HL-60/S4 treated with phorbol 12-myristate 13-acetate at 8.2 ng/mL for 4 days and 3 days (cell line): ENCODE data around the gene CLECL1.

Experiments used
- in situ Hi-C: fragments of 300-500 bp; cut with MboI; formaldehyde crosslinking; loops from 2 replicates; pipeline ENCODE4 v1.15.0; 2022; ENCODE audit warnings: low sequenced_read_pairs

CLECL1 gene

GRCh38 chr12:9752145-9752933 is 19.4 kb upstream of the CLECL1 start:
- in situ Hi-C loops: no loop called here

- in situ Hi-C loops: no loop called here
These were observed 18.6 kb upstream of the CLECL1 start for GRCh38 chr12:9751204-9752144.

- in situ Hi-C loops: no loop called here
These were observed 17.6 kb upstream of the CLECL1 start for GRCh38 chr12:9750276-9751203.

- in situ Hi-C loops: loop anchor here (25.0 kb wide), 1 partner anchor 112 kb away; no protein-coding TSS in a partner anchor
These were observed 16.7 kb upstream of the CLECL1 start for GRCh38 chr12:9749640-9750039.

GRCh38 chr12:9745199-9745598 is 12.3 kb upstream of the CLECL1 start:
- in situ Hi-C loops: loop anchor here (25.0 kb wide), 1 partner anchor 108 kb away; no protein-coding TSS in a partner anchor

- in situ Hi-C loops: loop anchor here (25.0 kb wide), 1 partner anchor 105 kb away; no protein-coding TSS in a partner anchor
These were observed 9.8 kb upstream of the CLECL1 start for GRCh38 chr12:9742661-9743060.

- in situ Hi-C loops: loop anchor here (25.0 kb wide), 1 partner anchor 104 kb away; no protein-coding TSS in a partner anchor
These were observed 8.8 kb upstream of the CLECL1 start for GRCh38 chr12:9741726-9742125.

- in situ Hi-C loops: loop anchor here (25.0 kb wide), 1 partner anchor 103 kb away; no protein-coding TSS in a partner anchor
These were observed 7.3 kb upstream of the CLECL1 start for GRCh38 chr12:9740106-9740750.

GRCh38 chr12:9739404-9740105 is 6.7 kb upstream of the CLECL1 start:
- in situ Hi-C loops: loop anchor here (25.0 kb wide), 1 partner anchor 102 kb away; no protein-coding TSS in a partner anchor

GRCh38 chr12:9738905-9739304 is 6.0 kb upstream of the CLECL1 start:
- in situ Hi-C loops: loop anchor here (25.0 kb wide), 1 partner anchor 102 kb away; no protein-coding TSS in a partner anchor

GRCh38 chr12:9736936-9737705 is 4.2 kb upstream of the CLECL1 start:
- in situ Hi-C loops: loop anchor here (25.0 kb wide), 1 partner anchor 100 kb away; no protein-coding TSS in a partner anchor

GRCh38 chr12:9735601-9736000 is 2.7 kb upstream of the CLECL1 start:
- in situ Hi-C loops: loop anchor here (25.0 kb wide), 1 partner anchor 98 kb away; no protein-coding TSS in a partner anchor

- in situ Hi-C loops: loop anchor here (25.0 kb wide), 1 partner anchor 94 kb away; no protein-coding TSS in a partner anchor
These were observed 1.1 kb downstream of the CLECL1 start for GRCh38 chr12:9731797-9732196.

- in situ Hi-C loops: loop anchor here (25.0 kb wide), 1 partner anchor 94 kb away; no protein-coding TSS in a partner anchor
These were observed 1.5 kb downstream of the CLECL1 start for GRCh38 chr12:9731393-9731792.

- in situ Hi-C loops: loop anchor here (25.0 kb wide), 1 partner anchor 93 kb away; no protein-coding TSS in a partner anchor
These were observed 2.3 kb downstream of the CLECL1 start for GRCh38 chr12:9730591-9730990.

- in situ Hi-C loops: loop anchor here (25.0 kb wide), 1 partner anchor 93 kb away; no protein-coding TSS in a partner anchor
These were observed 2.9 kb downstream of the CLECL1 start for GRCh38 chr12:9730011-9730410.

- in situ Hi-C loops: loop anchor here (25.0 kb wide), 1 partner anchor 92 kb away; no protein-coding TSS in a partner anchor
These were observed 3.8 kb downstream of the CLECL1 start for GRCh38 chr12:9729082-9729481.

- in situ Hi-C loops: loop anchor here (25.0 kb wide), 1 partner anchor 91 kb away; no protein-coding TSS in a partner anchor
These were observed 5.1 kb downstream of the CLECL1 start for GRCh38 chr12:9727813-9728212.
